Prostate gland (tissue), 2 donors: ENCODE results near the gene SPAG9.

Experiments
- POLR2A ChIP-seq: fragments of 450-650 bp; IDR thresholded peaks from one replicate; pipeline ENCODE4 v1.6.1; 2016; ENCODE audit warnings: antibody characterized with exemption, mild to moderate bottlenecking
- POLR2AphosphoS5 ChIP-seq: sonication (generic); formaldehyde crosslinking; IDR thresholded peaks from one replicate; pipeline ENCODE4 v1.6.1; 2017; ENCODE audit warnings: antibody characterized with exemption
- TF ChIP-seq, protein P1 (sequence below), 4 experiments: fragments of 200-600 bp in 2 of 4; fragments of 450-650 bp in 2 of 4; sonication (generic) in 2 of 4; IDR thresholded peaks; 1 replicate in 3 of 4; 2 replicates in 1 of 4; pipeline ENCODE4 v1.5.1; 2016 to 2019; ENCODE audit warnings: antibody characterized with exemption in 4 of 4, mild to moderate bottlenecking in 2 of 4, moderate library complexity in 2 of 4

DNA sequence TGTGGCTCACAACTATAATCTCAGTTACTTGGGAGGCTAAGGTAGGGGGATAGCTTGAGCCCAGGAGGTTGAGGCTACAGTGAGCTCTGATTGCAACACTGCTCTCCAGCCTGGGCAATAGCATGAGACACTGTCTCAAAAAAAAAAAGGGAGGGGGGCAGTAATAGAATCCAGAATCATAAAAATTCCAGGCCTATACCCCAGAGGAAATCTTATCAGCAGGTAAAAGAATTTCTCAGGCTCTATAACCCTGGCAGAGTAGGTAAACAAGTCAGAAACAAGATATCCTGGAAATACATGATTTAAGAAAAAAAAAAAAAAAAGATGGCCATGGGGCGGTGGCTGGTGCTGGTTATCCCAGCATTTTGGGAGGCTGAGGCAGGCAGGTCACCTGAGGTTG lies 12.9 kb downstream of the SPAG9 start:
- TF ChIP-seq POLR2AphosphoS5 (no peak), POLR2A (no peak)
- TF ChIP-seq, protein P1, sequence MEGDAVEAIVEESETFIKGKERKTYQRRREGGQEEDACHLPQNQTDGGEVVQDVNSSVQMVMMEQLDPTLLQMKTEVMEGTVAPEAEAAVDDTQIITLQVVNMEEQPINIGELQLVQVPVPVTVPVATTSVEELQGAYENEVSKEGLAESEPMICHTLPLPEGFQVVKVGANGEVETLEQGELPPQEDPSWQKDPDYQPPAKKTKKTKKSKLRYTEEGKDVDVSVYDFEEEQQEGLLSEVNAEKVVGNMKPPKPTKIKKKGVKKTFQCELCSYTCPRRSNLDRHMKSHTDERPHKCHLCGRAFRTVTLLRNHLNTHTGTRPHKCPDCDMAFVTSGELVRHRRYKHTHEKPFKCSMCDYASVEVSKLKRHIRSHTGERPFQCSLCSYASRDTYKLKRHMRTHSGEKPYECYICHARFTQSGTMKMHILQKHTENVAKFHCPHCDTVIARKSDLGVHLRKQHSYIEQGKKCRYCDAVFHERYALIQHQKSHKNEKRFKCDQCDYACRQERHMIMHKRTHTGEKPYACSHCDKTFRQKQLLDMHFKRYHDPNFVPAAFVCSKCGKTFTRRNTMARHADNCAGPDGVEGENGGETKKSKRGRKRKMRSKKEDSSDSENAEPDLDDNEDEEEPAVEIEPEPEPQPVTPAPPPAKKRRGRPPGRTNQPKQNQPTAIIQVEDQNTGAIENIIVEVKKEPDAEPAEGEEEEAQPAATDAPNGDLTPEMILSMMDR (IDR thresholded peaks at IDR 0.05): no peak
